ENCODE results near the gene CLEC4A. TPM values are rescaled to one million over a fixed set of nuclear protein-coding genes. Genes with fewer than 3 reads are reported as not detected.

CLEC4A gene
- total and polyA plus RNA-seq, 2 of the 13 experiments (the other 11 are each of a cell fraction or from before 2014, with no cell fraction given), result 0.55 TPM; not detected in 1

DNA sequence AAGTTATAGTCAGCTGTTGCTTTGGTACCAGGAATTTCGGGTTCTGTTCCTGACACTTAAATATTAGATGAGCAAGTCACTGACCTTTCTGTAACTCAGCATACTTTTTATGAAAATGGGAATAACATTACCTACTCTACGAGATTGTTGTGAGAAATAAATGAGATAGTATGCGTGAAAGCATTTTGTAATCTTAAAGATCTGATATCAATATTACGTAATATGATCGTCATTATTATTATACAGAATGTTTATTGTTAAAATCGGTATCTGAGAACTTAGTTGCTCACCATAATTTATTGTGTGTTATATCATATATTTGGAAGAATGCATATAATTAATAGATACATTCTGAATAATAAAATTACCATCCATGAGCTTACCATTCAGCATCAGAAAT is 47.5 kb upstream of the CLEC4A start:
- CTCF ChIA-PET (ENCODE audit: low intra/inter-chr PET ratio, low total read pairs), result no interaction called here
- intact Hi-C loops (cut with micrococcal nuclease; ENCODE audit: unreplicated experiment), result no loop called here

DNA sequence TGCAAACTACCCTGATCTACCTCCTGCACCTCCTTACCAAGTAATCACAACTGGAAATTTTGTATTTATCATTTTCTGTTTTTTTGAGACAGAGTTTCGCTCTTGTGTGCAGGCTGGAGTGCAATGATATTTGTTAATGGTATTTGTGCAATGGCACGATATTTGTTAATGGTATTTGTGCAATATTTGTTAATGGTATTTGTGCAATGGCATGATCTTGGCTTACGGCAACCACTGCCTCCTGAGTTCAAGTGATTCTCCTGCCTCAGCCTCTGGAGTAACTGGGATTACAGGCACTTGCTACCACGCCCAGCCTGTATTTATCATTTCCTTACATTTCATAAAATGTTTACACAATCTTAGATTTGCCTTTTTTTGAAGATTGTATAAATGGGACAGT is 47.1 kb upstream of the CLEC4A start:
- Histone ChIP-seq H3K4me1 (ENCODE audit: insufficient read depth, low read length) (peaks cover 11% of the 10 kb centered on the region), H3K4me3 (replicated peaks in 1 of 3; ENCODE audit: insufficient read depth in 1 of 3, low read depth in 2 of 3, low read length in 3 of 3) (no peak overlapping the region), H3K27me3 (ENCODE audit: control insufficient read depth in 1 of 2, insufficient read depth in 2 of 2, low read length in 2 of 2) (peaks cover 0 to 2% of the 10 kb centered on the region in 2 experiments; a peak in 2 of 5 replicates), H4K20me1 (ENCODE audit: insufficient read depth, low read length) (no peaks in the 10 kb centered on the region), H3K36me3 (replicated peaks in 1 of 2; ENCODE audit: control insufficient read depth in 1 of 2, insufficient read depth in 2 of 2, low read length in 2 of 2) (no peaks in the 10 kb centered on the region), H3K9ac (ENCODE audit: insufficient read depth, low read depth, low read length) (no peak overlapping the region), H3K9me3 (ENCODE audit: low read length) (no peaks in the 10 kb centered on the region), H2AFZ (ENCODE audit: low read length) (no peak overlapping the region), H3K4me2 (ENCODE audit: low read depth, low read length) (no peak overlapping the region), H3K27ac (ENCODE audit: extremely low read length, insufficient read depth, low read length) (no peak overlapping the region), H3K79me2 (ENCODE audit: insufficient read depth, low read length) (no peaks in the 10 kb centered on the region)
- BruUV-seq (replicated peaks), result no TSS peak
- CTCF ChIA-PET (ENCODE audit: low intra/inter-chr PET ratio, low total read pairs), result no interaction called here
- no peak for DNase-seq (ENCODE audit: low spot score)
- in situ Hi-C loops (cut with HindIII; ENCODE audit: extremely low pct_ligation_motif_present, low pct_unique_long_range_greater_than_20kb), result no loop called here
- TF ChIP-seq CEBPB (IDR thresholded peaks at IDR 0.05; ENCODE audit: borderline replicate concordance, low read depth, low read length), result peak; percentile 27; the same call in 1 of the 2 replicates
- no peak for TF ChIP-seq FOXM1 (CRISPR knock-in tag; IDR thresholded peaks at IDR 0.05)
- TF ChIP-seq, protein P1, sequence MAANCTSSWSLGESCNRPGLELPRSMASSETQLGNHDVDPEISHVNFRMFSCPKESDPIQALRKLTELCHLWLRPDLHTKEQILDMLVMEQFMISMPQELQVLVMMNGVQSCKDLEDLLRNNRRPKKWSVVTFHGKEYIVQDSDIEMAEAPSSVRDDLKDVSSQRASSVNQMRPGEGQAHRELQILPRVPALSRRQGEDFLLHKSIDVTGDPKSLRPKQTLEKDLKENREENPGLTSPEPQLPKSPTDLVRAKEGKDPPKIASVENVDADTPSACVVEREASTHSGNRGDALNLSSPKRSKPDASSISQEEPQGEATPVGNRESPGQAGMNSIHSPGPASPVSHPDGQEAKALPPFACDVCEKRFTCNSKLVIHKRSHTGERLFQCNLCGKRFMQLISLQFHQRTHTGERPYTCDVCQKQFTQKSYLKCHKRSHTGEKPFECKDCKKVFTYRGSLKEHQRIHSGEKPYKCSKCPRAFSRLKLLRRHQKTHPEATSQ (CRISPR knock-in tag; IDR thresholded peaks at IDR 0.05; ENCODE audit: borderline replicate concordance), result no peak
- TF ChIP-seq ZNF274 (CRISPR knock-in tag; IDR thresholded peaks at IDR 0.05), result no peak
- no peak for TF ChIP-seq KAT2B (IDR thresholded peaks at IDR 0.05; ENCODE audit: borderline replicate concordance, low read depth, low read length)
- POLR2A ChIA-PET, result interaction anchor here (0.5 kb wide), 1 partner anchor 1005 kb away, joined by 4 read pairs; no protein-coding TSS in a partner anchor
- ATAC-seq, result no peak
- intact Hi-C loops (cut with micrococcal nuclease; ENCODE audit: unreplicated experiment), result no loop called here
- FAIRE-seq, result no peak
- 5% methylated on average over 4 of the region's 4 CpGs for whole genome bisulfite sequencing (ENCODE audit: low lambda C conversion rate)

More for the DNA sequence above, 47.5 kb upstream of the CLEC4A start:
- no peak for DNase-seq (ENCODE audit: low spot score)
- Histone ChIP-seq H3K4me3 (replicated peaks in 1 of 3; ENCODE audit: insufficient read depth in 1 of 3, low read depth in 2 of 3, low read length in 3 of 3) (no peak overlapping the region), H3K36me3 (replicated peaks in 1 of 2; ENCODE audit: control insufficient read depth in 1 of 2, insufficient read depth in 2 of 2, low read length in 2 of 2) (no peaks in the 10 kb centered on the region), H4K20me1 (ENCODE audit: insufficient read depth, low read length) (no peaks in the 10 kb centered on the region), H3K27me3 (ENCODE audit: control insufficient read depth in 1 of 2, insufficient read depth in 2 of 2, low read length in 2 of 2) (peaks cover 0 to 2% of the 10 kb centered on the region in 2 experiments; a peak in 1 of 5 replicates), H3K79me2 (ENCODE audit: insufficient read depth, low read length) (no peaks in the 10 kb centered on the region), H3K4me2 (ENCODE audit: low read depth, low read length) (no peak overlapping the region), H3K9me3 (ENCODE audit: low read length) (no peaks in the 10 kb centered on the region), H3K27ac (ENCODE audit: extremely low read length, insufficient read depth, low read length) (no peak overlapping the region), H2AFZ (ENCODE audit: low read length) (no peak overlapping the region), H3K4me1 (ENCODE audit: insufficient read depth, low read length) (peaks cover 11% of the 10 kb centered on the region), H3K9ac (ENCODE audit: insufficient read depth, low read depth, low read length) (no peak overlapping the region)
- BruUV-seq (replicated peaks), result no TSS peak
- WGBS (ENCODE audit: low lambda C conversion rate), result 38% methylated on average over 6 of the region's 6 CpGs
- no peak for ATAC-seq
- in situ Hi-C loops (cut with HindIII; ENCODE audit: extremely low pct_ligation_motif_present, low pct_unique_long_range_greater_than_20kb), result no loop called here
- no peak for FAIRE-seq
- TF ChIP-seq CEBPB (IDR thresholded peaks at IDR 0.05; ENCODE audit: borderline replicate concordance, low read depth, low read length) (peak; percentile 52; the same call in 1 of the 2 replicates), ZMYM4 (CRISPR knock-in tag; IDR thresholded peaks at IDR 0.05) (no peak), ZNF451 (CRISPR knock-in tag; IDR thresholded peaks at IDR 0.05) (no peak), ZNF792 (CRISPR knock-in tag; IDR thresholded peaks at IDR 0.05) (no peak)
- TF ChIP-seq, protein P2, sequence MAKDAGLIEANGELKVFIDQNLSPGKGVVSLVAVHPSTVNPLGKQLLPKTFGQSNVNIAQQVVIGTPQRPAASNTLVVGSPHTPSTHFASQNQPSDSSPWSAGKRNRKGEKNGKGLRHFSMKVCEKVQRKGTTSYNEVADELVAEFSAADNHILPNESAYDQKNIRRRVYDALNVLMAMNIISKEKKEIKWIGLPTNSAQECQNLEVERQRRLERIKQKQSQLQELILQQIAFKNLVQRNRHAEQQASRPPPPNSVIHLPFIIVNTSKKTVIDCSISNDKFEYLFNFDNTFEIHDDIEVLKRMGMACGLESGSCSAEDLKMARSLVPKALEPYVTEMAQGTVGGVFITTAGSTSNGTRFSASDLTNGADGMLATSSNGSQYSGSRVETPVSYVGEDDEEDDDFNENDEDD (CRISPR knock-in tag; IDR thresholded peaks at IDR 0.05; ENCODE audit: borderline replicate concordance), result no peak
- POLR2A ChIA-PET, result no interaction called here
